Bone marrow (tissue), 2 donors: ENCODE measurements around the gene DNAAF3.
"Not testable (repeated sequence)": the region's sequence is repeated elsewhere in the genome, so short reads cannot be mapped to it uniquely, and the experiment has no call there.

Experiments used
- DNase-seq, 2 donors: peaks; one replicate each; lab custom pipeline; 2025; lab: John Stamatoyannopoulos, UW

Gene DNAAF3

DNA sequence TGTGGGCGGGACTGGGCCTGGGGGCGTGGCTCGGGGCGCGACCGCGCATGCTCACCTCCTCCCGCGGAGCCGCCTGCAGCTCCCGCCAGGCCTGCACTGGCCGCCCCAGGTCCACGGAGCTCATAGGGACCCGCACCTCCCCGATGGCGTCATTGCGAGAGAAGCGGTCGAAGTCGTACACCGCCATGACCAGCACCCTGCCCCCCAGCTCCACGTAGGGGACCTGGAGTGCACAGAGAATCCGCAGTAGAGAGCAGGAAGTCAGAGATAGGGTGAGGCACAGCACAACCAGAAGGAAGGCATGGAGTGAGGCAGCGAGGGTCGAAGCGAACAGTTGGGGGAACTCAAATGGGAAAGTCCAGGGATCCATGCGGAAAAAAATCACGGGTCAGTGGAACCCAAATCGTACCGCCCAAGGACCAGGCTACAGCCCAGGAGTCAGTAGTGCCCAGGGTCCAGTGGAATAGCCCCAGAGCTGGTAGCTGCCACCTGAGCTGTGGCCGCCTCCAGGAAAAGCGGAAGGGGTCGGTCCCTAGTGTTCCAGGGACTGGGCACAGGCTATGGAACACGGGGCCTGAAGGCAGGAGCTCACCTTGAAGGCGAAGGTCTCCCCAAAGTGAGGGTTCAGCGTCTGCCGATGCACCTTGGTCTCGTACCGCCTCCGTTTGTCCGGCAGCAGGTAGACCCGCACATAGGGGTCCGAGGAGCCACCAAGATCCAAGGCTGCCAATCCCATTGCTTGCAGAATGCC, 8.9 kb upstream of the DNAAF3 start:
- no peak for DNase-seq

DNA sequence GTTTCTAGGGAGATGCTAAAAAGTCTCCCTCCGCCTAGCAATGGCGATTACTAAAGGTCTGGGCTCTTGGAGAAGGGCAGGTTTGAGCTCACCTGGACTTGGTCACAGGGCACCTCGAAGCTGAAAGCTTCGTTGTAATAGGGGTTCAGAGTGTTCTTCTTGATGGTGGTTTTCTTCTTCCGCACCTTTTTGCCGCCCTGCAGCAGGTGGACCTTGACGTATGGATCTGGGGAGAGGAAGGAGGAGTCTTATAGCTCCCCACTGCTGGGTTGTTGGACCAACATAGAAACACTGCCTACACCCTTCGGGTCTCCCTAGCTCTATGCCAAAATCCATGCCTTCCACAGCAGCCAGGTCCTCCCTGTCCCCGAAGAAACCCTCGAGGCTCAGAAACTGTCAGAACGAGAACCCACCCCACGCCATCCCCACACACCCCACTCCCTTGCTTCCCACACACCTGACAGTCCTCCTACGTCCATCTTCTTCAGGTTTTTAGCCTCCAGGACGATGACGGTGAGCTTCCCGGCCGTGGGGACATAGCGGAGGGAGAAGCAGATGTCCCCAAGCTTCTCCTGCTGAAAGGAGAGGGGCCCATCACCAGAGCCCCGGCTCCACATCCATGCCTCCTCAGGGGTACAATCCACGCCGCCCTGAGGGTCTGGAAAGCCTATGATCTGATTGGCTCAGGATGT, 8.2 kb upstream of the DNAAF3 start:
- no peak for DNase-seq

DNA sequence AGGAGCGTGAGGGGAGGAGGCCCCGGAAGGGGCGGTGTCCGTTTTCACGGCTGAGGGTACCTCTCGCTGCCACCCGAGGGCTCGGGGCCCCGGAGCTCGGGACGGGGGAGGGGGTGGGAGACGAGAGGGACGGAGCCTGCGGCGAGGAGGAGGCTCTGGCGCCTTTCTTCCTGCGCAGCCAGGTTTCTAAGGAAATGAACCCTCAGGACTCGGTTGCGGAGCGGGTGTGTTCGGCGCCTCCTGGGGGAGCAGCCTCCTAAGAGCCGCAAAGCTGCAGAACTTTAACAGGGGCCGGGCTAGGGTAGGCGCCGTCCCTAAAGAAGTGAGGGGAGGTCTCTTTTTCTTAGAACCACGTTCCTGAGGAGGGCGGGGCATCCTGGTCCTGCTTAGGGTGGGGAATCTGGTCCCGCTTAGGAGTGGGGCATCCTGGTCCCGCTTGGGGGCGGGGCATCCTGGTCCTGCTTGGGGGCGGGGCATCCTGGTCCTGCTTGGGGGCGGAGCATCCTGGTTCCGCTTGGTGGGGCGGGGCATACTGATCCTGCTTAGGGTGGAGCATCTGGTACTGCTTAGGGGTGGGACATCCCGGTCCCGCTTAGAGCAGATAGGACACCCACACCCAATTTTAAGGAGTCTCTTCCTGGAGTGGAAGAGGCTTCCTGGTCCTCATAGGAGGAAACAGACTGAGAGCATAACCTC, 7.4 kb upstream of the DNAAF3 start:
- DNase-seq: peak in 1 of 2 donors; percentile 16

- no peak for DNase-seq
Observed at GRCh38 chr19:55173186-55173713, 6.8 kb upstream of the DNAAF3 start.

- DNase-seq: no peak
Observed at GRCh38 chr19:55172741-55173140, 6.3 kb upstream of the DNAAF3 start.

DNA sequence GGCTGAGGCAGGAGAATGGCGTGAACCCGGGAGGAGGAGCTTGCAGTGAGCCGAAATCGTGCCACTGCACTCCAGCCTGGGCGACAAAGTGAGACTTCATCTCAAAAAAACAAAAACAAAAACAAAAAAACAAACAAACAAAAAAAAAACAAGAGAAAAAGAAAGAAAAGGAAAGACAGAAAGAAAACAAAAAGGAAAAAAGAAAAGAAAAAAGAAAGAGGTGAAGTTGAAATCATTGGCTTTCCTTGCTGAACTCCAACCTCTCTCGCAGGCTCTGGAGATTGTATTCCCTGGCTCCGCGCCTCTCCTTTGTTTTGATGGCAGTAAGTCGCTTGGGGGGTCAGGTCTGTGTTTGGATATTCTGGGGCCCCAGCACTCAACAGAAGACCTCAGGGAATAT, 5.9 kb upstream of the DNAAF3 start:
- not testable (repeated sequence) for DNase-seq

DNA sequence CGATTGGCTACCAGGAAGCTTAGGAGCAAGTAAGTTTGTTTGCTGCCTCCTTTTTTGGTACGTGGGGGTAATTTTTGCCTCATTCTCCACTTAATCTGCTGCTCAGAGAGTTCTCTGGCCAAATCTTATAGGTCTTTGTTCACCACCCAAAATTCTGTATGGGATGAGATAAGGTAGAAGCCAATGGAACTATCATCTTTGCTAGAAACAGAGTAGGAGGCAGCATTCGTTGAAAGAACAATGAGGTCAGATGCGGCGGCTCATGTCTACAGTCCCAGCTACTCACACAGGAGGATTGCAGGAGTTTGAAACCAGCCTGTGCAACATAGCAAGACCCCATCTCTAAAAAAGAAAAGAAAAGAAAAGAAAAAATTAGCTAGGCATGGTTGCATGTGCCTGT, 5.0 kb upstream of the DNAAF3 start:
- no peak for DNase-seq

GRCh38 chr19:55169136-55169535, 2.7 kb upstream of the DNAAF3 start:
- no peak for DNase-seq

DNA sequence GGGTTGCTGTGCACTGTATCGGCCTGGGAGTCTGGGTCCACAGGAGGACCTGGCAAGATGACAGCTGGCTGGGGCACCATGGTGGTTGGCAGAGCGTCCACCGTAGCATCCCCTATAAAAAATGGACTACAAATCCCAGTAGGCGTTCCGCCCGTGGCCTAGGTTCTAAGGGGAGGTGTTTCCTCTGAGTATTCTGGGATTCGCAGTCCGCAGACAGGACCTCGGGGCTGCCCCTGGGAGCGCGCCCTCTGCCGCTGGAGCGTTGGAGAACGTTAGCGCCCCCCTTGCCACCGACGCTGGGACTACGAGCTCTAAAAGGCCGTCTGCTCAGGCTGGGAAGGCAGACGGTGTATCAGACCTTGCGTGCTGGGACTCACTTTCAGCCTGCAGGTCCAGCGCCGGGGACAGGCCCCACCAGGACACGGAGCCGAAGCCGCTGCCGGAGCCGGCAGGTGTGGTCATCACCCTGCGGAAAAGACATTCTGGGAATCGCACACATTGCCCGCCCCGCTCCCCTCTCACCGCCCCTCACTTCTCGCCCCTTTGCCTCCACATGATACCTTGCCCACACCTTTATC, 372 bp downstream of the DNAAF3 start:
- peak; percentile 44 to 53 for DNase-seq

GRCh38 chr19:55161571-55162322, 4.7 kb downstream of the DNAAF3 start:
- no peak for DNase-seq

GRCh38 chr19:55160986-55161365, 5.4 kb downstream of the DNAAF3 start:
- no peak for DNase-seq

DNA sequence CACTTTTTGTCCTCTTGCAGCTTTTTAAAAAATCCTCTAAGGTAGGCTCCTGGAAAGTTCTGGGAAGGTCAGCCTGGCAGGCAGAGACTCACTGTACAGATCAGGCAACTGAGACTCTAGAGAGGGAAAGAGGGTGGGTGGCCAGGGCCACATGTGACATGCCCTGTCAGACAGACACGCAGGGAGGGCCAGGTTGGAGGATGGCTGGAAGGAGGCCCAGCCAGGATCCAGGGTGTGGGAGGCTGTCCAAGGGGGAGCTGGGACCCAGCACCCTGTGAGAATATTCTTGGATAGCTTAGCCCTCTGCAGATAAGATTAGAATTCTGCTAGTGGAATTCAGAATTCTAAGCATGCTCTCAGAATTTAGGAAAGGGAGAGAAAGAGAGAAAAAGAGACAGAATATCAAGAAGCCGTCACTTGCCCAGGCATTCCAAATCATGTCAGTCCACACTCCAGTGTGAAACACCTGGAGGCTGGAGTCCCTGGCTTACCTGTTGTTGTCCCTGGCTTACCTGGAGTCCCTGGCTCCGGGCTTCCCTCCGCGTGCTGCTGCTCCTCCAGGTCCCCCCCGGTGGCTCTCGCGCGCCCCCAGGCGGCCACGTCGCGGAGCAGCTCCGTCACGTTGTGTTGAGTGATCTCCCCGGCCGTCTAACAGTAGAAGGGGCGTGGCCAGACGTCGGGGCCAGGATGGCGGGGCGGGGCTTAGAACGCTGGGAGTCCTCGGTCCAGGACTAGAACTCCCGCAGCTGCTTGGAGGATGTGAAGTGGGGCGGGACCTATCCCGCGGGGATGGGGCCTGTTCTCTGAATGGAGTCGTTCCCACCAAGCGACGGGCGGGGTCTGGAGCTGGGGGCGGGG, 6.1 kb downstream of the DNAAF3 start:
- DNase-seq: peak; percentile 71 to 86

DNA sequence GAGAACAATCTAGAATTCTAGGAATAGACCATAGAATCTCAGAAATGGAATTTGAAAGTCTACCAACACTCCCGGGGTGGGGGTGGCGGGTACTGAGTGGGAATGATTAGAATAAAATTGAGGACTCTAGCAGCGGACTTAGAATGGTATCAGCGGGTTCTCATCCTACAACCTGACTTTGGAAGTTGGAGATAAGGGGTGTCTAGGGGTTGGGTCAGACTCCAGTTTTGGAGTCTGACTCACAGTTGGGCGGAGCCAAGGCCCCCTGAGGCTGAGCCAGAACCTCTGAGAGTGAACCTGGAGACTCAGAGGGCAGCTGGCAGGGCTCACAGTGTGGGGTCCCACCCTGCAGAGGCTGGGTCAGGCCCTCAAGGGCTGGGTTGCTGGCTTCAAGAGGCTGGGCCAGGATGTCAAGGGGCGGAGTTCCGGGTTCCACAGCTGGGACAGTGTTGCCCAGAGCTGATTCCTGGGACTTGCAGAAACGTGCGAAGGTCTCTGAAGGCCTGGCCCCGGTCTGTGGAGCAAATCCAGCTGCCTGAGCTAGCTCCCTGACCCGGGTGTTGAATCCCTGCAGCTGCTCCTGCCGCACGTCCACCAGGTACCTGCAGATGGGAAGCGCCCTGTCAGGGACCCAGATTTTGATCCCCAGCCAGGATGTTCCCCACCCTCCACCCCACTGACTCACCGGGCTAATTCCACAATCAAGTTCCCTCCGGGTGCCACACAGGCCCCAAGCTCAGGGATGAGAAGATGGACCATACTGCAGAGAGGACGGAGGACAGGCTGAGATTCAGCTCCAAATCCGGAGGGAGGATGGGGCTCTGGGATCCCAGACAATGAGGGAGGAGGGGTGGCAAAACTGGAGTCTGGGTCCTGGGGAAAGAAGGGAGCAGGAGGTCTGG, 7.3 kb downstream of the DNAAF3 start:
- no peak for DNase-seq

DNA sequence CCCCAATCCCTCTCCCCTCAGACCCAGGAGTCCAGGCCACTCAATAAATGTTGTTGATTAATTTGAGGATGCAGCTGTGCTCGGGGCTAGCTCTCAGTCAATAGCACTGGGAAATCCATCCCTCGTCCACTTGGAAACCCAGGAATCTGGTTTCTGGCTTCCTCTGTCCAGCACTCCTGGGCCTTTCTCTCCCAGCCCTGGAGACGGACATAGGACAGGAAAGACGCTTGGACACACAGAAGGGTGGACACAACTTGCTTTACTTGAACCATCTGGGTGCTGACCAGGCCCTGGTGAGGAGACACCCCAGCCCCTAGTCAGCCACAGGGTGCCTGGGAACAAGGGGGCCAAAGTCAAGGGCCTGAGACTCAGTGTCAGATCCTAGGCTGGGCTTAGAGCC, 8.0 kb downstream of the DNAAF3 start:
- DNase-seq: no peak

- no peak for DNase-seq
Observed at GRCh38 chr19:55157064-55157908, 9.1 kb downstream of the DNAAF3 start, which contains the start of gene TNNI3. Gene TNNI3, minus strand, starts transcription at chr19:55157732. Its CDS starts 143 bp downstream, at chr19:55157589.

- DNase-seq: no peak
Observed at GRCh38 chr19:55156202-55157063, 10.0 kb downstream of the DNAAF3 start.

- DNase-seq: not testable (repeated sequence)
Observed at GRCh38 chr19:55155784-55156183, 10.6 kb downstream of the DNAAF3 start.
